ENCODE results near the gene LAGE3. TPM values are rescaled to one million over a fixed set of nuclear protein-coding genes. Genes with fewer than 3 reads are reported as not detected.

The LAGE3 gene
- total and polyA plus RNA-seq, 10 of the 15 experiments (the other 5 are each of a cell fraction or from before 2014, with no cell fraction given), result 5.3 to 63.7 (median 19.7) TPM

- H3K36me3 ChIP-seq (ENCODE audit: control insufficient read depth in 2 of 2, insufficient read depth in 2 of 2, low read length in 1 of 2), result peaks cover 0 to 5% of the 10 kb centered on the region in 2 experiments; a peak in 1 of 4 replicates
- no peaks in the 10 kb centered on the region for H3K9me3 ChIP-seq (replicated peaks; ENCODE audit: control insufficient read depth, insufficient read depth, low read length)
- intact Hi-C loops (cut with micrococcal nuclease; ENCODE audit: unreplicated experiment) (no loop called here), in situ Hi-C loops (cut with MboI) (no loop called here)
- H3K4me1 ChIP-seq (ENCODE audit: control insufficient read depth, insufficient read depth, low read length), result 0 out of 2 replicates have a peak, but pooled peaks cover 3% of the 10 kb centered on the region
- ChIA-PET CTCF (no interaction called here), SMC1A (ENCODE audit: uncharacterized antibody, unreplicated experiment) (no interaction called here), POLR2A (interaction anchor here (0.5 kb wide), 1 partner anchor 508 kb away, joined by 6 read pairs; no protein-coding TSS in a partner anchor), RAD21 (ENCODE audit: unreplicated experiment) (no interaction called here)
- no TSS peak for BruUV-seq (replicated peaks)
- 63% methylated on average over 13 of the region's 13 CpGs for WGBS (ENCODE audit: insufficient coverage, insufficient replicate concordance, low lambda C conversion rate, missing lambda C conversion rate)
- H3K27ac ChIP-seq (ENCODE audit: control insufficient read depth, insufficient read depth), result peak overlapping the region; percentile 52
- FAIRE-seq (no peak), ATAC-seq (peak; percentile 38; the same call in 2 of the 3 replicates), DNase-seq (ENCODE audit: low read depth, low spot score) (no peak)
- H3K27me3 ChIP-seq (replicated peaks in 1 of 2; ENCODE audit: control insufficient read depth in 2 of 2, insufficient read depth in 2 of 2, low read length in 1 of 2), result no peaks in the 10 kb centered on the region
- no peaks in the 10 kb centered on the region for H4K20me1 ChIP-seq (ENCODE audit: control insufficient read depth, insufficient read depth)
- H3K79me2 ChIP-seq (ENCODE audit: control insufficient read depth, insufficient read depth, low read length), result peaks cover 6% of the 10 kb centered on the region
- H3K4me3 ChIP-seq, result peak overlapping the region; percentile 68
- H3K9ac ChIP-seq (ENCODE audit: control insufficient read depth, insufficient read depth, low read length), result peak overlapping the region; percentile 61
- peak overlapping the region; percentile 72 for H3K4me2 ChIP-seq (ENCODE audit: control insufficient read depth, insufficient read depth)
- H2AFZ ChIP-seq (ENCODE audit: control insufficient read depth, low read depth, low read length), result no peak overlapping the region
- TF ChIP-seq, protein P1, sequence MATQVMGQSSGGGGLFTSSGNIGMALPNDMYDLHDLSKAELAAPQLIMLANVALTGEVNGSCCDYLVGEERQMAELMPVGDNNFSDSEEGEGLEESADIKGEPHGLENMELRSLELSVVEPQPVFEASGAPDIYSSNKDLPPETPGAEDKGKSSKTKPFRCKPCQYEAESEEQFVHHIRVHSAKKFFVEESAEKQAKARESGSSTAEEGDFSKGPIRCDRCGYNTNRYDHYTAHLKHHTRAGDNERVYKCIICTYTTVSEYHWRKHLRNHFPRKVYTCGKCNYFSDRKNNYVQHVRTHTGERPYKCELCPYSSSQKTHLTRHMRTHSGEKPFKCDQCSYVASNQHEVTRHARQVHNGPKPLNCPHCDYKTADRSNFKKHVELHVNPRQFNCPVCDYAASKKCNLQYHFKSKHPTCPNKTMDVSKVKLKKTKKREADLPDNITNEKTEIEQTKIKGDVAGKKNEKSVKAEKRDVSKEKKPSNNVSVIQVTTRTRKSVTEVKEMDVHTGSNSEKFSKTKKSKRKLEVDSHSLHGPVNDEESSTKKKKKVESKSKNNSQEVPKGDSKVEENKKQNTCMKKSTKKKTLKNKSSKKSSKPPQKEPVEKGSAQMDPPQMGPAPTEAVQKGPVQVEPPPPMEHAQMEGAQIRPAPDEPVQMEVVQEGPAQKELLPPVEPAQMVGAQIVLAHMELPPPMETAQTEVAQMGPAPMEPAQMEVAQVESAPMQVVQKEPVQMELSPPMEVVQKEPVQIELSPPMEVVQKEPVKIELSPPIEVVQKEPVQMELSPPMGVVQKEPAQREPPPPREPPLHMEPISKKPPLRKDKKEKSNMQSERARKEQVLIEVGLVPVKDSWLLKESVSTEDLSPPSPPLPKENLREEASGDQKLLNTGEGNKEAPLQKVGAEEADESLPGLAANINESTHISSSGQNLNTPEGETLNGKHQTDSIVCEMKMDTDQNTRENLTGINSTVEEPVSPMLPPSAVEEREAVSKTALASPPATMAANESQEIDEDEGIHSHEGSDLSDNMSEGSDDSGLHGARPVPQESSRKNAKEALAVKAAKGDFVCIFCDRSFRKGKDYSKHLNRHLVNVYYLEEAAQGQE (IDR thresholded peaks at IDR 0.05; ENCODE audit: low read depth, low read length), result no peak
- no peak for TF ChIP-seq BCL3 (IDR thresholded peaks at IDR 0.05; ENCODE audit: borderline replicate concordance, insufficient read depth, low read depth, low read length, poor library complexity, severe bottlenecking)
- no peak for TF ChIP-seq KLF5 (IDR thresholded peaks at IDR 0.05; ENCODE audit: partially characterized antibody)
- no peak for TF ChIP-seq MTA2 (IDR thresholded peaks at IDR 0.05; ENCODE audit: low read depth)
- TF ChIP-seq, protein P2, sequence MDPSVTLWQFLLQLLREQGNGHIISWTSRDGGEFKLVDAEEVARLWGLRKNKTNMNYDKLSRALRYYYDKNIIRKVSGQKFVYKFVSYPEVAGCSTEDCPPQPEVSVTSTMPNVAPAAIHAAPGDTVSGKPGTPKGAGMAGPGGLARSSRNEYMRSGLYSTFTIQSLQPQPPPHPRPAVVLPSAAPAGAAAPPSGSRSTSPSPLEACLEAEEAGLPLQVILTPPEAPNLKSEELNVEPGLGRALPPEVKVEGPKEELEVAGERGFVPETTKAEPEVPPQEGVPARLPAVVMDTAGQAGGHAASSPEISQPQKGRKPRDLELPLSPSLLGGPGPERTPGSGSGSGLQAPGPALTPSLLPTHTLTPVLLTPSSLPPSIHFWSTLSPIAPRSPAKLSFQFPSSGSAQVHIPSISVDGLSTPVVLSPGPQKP (IDR thresholded peaks at IDR 0.05; ENCODE audit: low read depth, low read length), result no peak
- TF ChIP-seq HDAC6 (IDR thresholded peaks at IDR 0.05; ENCODE audit: unreplicated experiment), result no peak
- TF ChIP-seq SREBF2 (IDR thresholded peaks at IDR 0.05; ENCODE audit: low read length), result no peak
- TF ChIP-seq, protein P3, sequence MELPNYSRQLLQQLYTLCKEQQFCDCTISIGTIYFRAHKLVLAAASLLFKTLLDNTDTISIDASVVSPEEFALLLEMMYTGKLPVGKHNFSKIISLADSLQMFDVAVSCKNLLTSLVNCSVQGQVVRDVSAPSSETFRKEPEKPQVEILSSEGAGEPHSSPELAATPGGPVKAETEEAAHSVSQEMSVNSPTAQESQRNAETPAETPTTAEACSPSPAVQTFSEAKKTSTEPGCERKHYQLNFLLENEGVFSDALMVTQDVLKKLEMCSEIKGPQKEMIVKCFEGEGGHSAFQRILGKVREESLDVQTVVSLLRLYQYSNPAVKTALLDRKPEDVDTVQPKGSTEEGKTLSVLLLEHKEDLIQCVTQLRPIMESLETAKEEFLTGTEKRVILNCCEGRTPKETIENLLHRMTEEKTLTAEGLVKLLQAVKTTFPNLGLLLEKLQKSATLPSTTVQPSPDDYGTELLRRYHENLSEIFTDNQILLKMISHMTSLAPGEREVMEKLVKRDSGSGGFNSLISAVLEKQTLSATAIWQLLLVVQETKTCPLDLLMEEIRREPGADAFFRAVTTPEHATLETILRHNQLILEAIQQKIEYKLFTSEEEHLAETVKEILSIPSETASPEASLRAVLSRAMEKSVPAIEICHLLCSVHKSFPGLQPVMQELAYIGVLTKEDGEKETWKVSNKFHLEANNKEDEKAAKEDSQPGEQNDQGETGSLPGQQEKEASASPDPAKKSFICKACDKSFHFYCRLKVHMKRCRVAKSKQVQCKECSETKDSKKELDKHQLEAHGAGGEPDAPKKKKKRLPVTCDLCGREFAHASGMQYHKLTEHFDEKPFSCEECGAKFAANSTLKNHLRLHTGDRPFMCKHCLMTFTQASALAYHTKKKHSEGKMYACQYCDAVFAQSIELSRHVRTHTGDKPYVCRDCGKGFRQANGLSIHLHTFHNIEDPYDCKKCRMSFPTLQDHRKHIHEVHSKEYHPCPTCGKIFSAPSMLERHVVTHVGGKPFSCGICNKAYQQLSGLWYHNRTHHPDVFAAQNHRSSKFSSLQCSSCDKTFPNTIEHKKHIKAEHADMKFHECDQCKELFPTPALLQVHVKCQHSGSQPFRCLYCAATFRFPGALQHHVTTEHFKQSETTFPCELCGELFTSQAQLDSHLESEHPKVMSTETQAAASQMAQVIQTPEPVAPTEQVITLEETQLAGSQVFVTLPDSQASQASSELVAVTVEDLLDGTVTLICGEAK (IDR thresholded peaks at IDR 0.05; ENCODE audit: borderline replicate concordance), result no peak
- TF ChIP-seq MXI1 (IDR thresholded peaks at IDR 0.05; ENCODE audit: low read depth, low read length), result no peak
- TF ChIP-seq RCOR1 (conservative IDR thresholded peaks at IDR 0.05; ENCODE audit: low read depth, low read length), result no peak
- no peak for TF ChIP-seq EGR1 (IDR thresholded peaks at IDR 0.05; ENCODE audit: borderline replicate concordance in 1 of 2, low read depth in 2 of 2, low read length in 2 of 2)
These were observed 34.3 kb downstream of the LAGE3 start for GRCh38 chrX:154444755-154445246.

All from GM12878 (cell line).